Measurements from ENCODE around the gene RHBDF2. TPM values are rescaled to one million over a fixed set of nuclear protein-coding genes. Genes with fewer than 3 reads are reported as not detected.
A peak's percentile ranks its signal among the peaks of the same experiment; 100 is the strongest.

Gene RHBDF2
- polyA plus RNA-seq, 3 donors: 36.9 to 124 (median 68.6) TPM

- Histone ChIP-seq H3K27ac (ENCODE audit: low read depth in 1 of 2, low read length in 2 of 2) (peak overlapping the region; percentile 99), H3K4me1 (ENCODE audit: control insufficient read depth in 1 of 2, insufficient read depth in 2 of 2, low read length in 2 of 2) (peaks cover 82 to 94% of the 10 kb centered on the region in 2 donors), H4K20me1 (ENCODE audit: insufficient read depth, low read length) (no peaks in the 10 kb centered on the region), H3K4me2 (replicated peaks; ENCODE audit: extremely low read depth, low read length, poor library complexity, severe bottlenecking) (peak overlapping the region; percentile 99), H3K4me3 (replicated peaks in 1 of 3; ENCODE audit: low read depth in 2 of 3, low read length in 3 of 3) (peak overlapping the region; percentile 42 to 85 (median 52)), H3K9ac (ENCODE audit: insufficient read depth, low read length, poor library complexity, severe bottlenecking) (peak overlapping the region; percentile 97), H3K79me2 (ENCODE audit: insufficient read depth, low read length) (peaks cover 66% of the 10 kb centered on the region), H3K27me3 (ENCODE audit: control insufficient read depth in 2 of 2, insufficient read depth in 2 of 2, low read length in 2 of 2) (no peaks in the 10 kb centered on the region), H3K9me3 (replicated peaks in 1 of 2; ENCODE audit: control insufficient read depth in 1 of 2, insufficient read depth in 1 of 2, low read length in 2 of 2) (no peaks in the 10 kb centered on the region), H3K36me3 (replicated peaks in 1 of 2; ENCODE audit: control insufficient read depth in 1 of 2, insufficient read depth in 2 of 2, low read length in 2 of 2) (peaks cover 18 to 23% of the 10 kb centered on the region in 2 donors), H2AFZ (ENCODE audit: insufficient read depth, low read depth, low read length, poor library complexity, severe bottlenecking) (no peak overlapping the region)
- TF ChIP-seq, protein P1, sequence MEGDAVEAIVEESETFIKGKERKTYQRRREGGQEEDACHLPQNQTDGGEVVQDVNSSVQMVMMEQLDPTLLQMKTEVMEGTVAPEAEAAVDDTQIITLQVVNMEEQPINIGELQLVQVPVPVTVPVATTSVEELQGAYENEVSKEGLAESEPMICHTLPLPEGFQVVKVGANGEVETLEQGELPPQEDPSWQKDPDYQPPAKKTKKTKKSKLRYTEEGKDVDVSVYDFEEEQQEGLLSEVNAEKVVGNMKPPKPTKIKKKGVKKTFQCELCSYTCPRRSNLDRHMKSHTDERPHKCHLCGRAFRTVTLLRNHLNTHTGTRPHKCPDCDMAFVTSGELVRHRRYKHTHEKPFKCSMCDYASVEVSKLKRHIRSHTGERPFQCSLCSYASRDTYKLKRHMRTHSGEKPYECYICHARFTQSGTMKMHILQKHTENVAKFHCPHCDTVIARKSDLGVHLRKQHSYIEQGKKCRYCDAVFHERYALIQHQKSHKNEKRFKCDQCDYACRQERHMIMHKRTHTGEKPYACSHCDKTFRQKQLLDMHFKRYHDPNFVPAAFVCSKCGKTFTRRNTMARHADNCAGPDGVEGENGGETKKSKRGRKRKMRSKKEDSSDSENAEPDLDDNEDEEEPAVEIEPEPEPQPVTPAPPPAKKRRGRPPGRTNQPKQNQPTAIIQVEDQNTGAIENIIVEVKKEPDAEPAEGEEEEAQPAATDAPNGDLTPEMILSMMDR (IDR thresholded peaks at IDR 0.05): no peak
- intact Hi-C loops (cut with micrococcal nuclease): no loop called here
- peak; percentile 43 to 78 (median 58) for DNase-seq
- peaks cover 0 to 2% (median 0%) of the 10 kb centered on the region in 7 donors for H3K9me3 Mint-ChIP-seq
- peaks cover 23 to 41% of the 10 kb centered on the region in 2 donors for H3K36me3 Mint-ChIP-seq
- H3K4me1 Mint-ChIP-seq: peaks cover 88% of the 10 kb centered on the region
- H3K27ac Mint-ChIP-seq: peak overlapping the region; percentile 99 to 100 (median 100)
- H3K4me3 Mint-ChIP-seq: peak overlapping the region; percentile 84 to 93
- H3K27me3 Mint-ChIP-seq (ENCODE audit: low read depth in 3 of 3): peaks cover 0 to 2% (median 0%) of the 10 kb centered on the region in 3 donors
- WGBS (ENCODE audit: insufficient coverage): 14% methylated on average over 5 of the region's 11 CpGs
Observed at GRCh38 chr17:76492123-76492988, 8.9 kb downstream of the RHBDF2 start.

- Mint-ChIP-seq H3K4me1 (peaks cover 83% of the 10 kb centered on the region), H3K9me3 (peaks cover 0 to 2% (median 0%) of the 10 kb centered on the region in 7 donors), H3K27ac (peak overlapping the region; percentile 99 to 100 (median 100)), H3K4me3 (peak overlapping the region; percentile 84 to 93), H3K27me3 (ENCODE audit: low read depth in 3 of 3) (no peaks in the 10 kb centered on the region), H3K36me3 (peaks cover 16 to 39% of the 10 kb centered on the region in 2 donors)
- DNase-seq: peak; percentile 76 to 77 (median 77)
- 8% methylated on average over 14 of the region's 17 CpGs for WGBS (ENCODE audit: insufficient coverage)
- Histone ChIP-seq H3K36me3 (replicated peaks in 1 of 2; ENCODE audit: control insufficient read depth in 1 of 2, insufficient read depth in 2 of 2, low read length in 2 of 2) (peaks cover 20% of the 10 kb centered on the region in 2 donors), H3K4me3 (replicated peaks in 1 of 3; ENCODE audit: low read depth in 2 of 3, low read length in 3 of 3) (peak overlapping the region; percentile 42 to 85 (median 52)), H3K27me3 (ENCODE audit: control insufficient read depth in 2 of 2, insufficient read depth in 2 of 2, low read length in 2 of 2) (no peaks in the 10 kb centered on the region), H3K4me2 (replicated peaks; ENCODE audit: extremely low read depth, low read length, poor library complexity, severe bottlenecking) (peak overlapping the region; percentile 99), H3K79me2 (ENCODE audit: insufficient read depth, low read length) (peaks cover 58% of the 10 kb centered on the region), H3K9ac (ENCODE audit: insufficient read depth, low read length, poor library complexity, severe bottlenecking) (peak overlapping the region; percentile 97), H3K4me1 (ENCODE audit: control insufficient read depth in 1 of 2, insufficient read depth in 2 of 2, low read length in 2 of 2) (peaks cover 80 to 89% of the 10 kb centered on the region in 2 donors), H3K27ac (ENCODE audit: low read depth in 1 of 2, low read length in 2 of 2) (peak overlapping the region; percentile 99), H2AFZ (ENCODE audit: insufficient read depth, low read depth, low read length, poor library complexity, severe bottlenecking) (no peak overlapping the region), H3K9me3 (replicated peaks in 1 of 2; ENCODE audit: control insufficient read depth in 1 of 2, insufficient read depth in 1 of 2, low read length in 2 of 2) (no peaks in the 10 kb centered on the region), H4K20me1 (ENCODE audit: insufficient read depth, low read length) (no peaks in the 10 kb centered on the region)
- TF ChIP-seq, protein P1 (IDR thresholded peaks at IDR 0.05): no peak
- intact Hi-C loops (cut with micrococcal nuclease): no loop called here
Observed at GRCh38 chr17:76491271-76492122, 9.7 kb downstream of the RHBDF2 start.
